Spleen (tissue), 11 donors: Measurements from ENCODE around the gene SYTL1. TPM values are rescaled to one million over a fixed set of nuclear protein-coding genes. Genes with fewer than 3 reads are reported as not detected.

ENCODE experiments used
- DNase-seq: peaks from one replicate; pipeline ENCODE4 v3.0.0-alpha.2; 2020
- H3K27ac ChIP-seq, 8 donors: fragments of 200-600 bp; sonication (generic) in 7 of 8; 1 replicate in 4 of 8; 2 replicates in 4 of 8; pipeline versions ENCODE4 v1.5.0 to v1.8.0; 2016 to 2021; ENCODE audit warnings: inconsistent platforms in 4 of 8, mild to moderate bottlenecking in 4 of 8, moderate library complexity in 1 of 8
- H3K27me3 ChIP-seq, 7 donors: fragments of 200-600 bp; sonication (generic) in 6 of 7; replicated peaks in 1 of 7; 1 replicate in 4 of 7; 2 replicates in 3 of 7; pipeline versions ENCODE4 v1.5.0 to v1.8.0; 2016 to 2021; ENCODE audit warnings: inconsistent platforms in 3 of 7, mild to moderate bottlenecking in 1 of 7
- H3K36me3 ChIP-seq, 6 donors: fragments of 200-600 bp; sonication (generic) in 5 of 6; 1 replicate in 4 of 6; 2 replicates in 2 of 6; pipeline versions ENCODE4 v1.5.0 to v1.8.0; 2016 to 2021; ENCODE audit warnings: inconsistent platforms in 2 of 6
- H3K4me1 ChIP-seq, 6 donors: fragments of 200-600 bp; sonication (generic) in 5 of 6; 1 replicate in 3 of 6; 2 replicates in 3 of 6; pipeline versions ENCODE4 v1.5.0 to v1.8.0; 2016 to 2021; ENCODE audit warnings: inconsistent platforms in 3 of 6
- H3K4me3 ChIP-seq, 8 donors: fragments of 200-600 bp; sonication (generic) in 7 of 8; 1 replicate in 4 of 8; 2 replicates in 4 of 8; pipeline versions ENCODE4 v1.5.0 to v1.8.0; 2016 to 2021; ENCODE audit warnings: inconsistent platforms in 4 of 8, mild to moderate bottlenecking in 4 of 8, moderate library complexity in 2 of 8
- H3K9me3 ChIP-seq, 8 donors: fragments of 200-600 bp; sonication (generic) in 7 of 8; 1 replicate in 4 of 8; 2 replicates in 4 of 8; pipeline versions ENCODE4 v1.5.0 to v1.8.0; 2016 to 2021; ENCODE audit warnings: inconsistent platforms in 4 of 8
- CTCF ChIP-seq, 11 experiments: fragments of 200-600 bp in 7 of 11; fragments of 450-650 bp in 4 of 11; sonication (generic) in 4 of 11; IDR thresholded peaks in 8 of 11; conservative IDR thresholded peaks in 3 of 11; 1 replicate in 7 of 11; 2 replicates in 4 of 11; pipeline versions ENCODE4 v1.4.0 to v1.8.0; 2016 to 2021; ENCODE audit warnings: antibody characterized with exemption in 11 of 11, inconsistent platforms in 4 of 11, mild to moderate bottlenecking in 1 of 11
- POLR2A ChIP-seq, 3 donors: fragments of 450-650 bp; IDR thresholded peaks; one replicate each; pipeline ENCODE4 v1.5.1; 2017; ENCODE audit warnings: antibody characterized with exemption in 3 of 3, mild to moderate bottlenecking in 1 of 3
- POLR2AphosphoS5 ChIP-seq, 3 donors: sonication (generic); formaldehyde crosslinking; IDR thresholded peaks; one replicate each; pipeline ENCODE4 v1.5.1; 2017; ENCODE audit warnings: antibody characterized with exemption in 3 of 3
- WGBS, 5 donors: extraction: QIAGEN DNeasy Blood & Tissue Kit in 3 of 5; methylation state at CpG; one replicate each; pipeline versions ENCODE4 v1.1.5 to v1.1.7; 2013 to 2018; 5-methylcytosine and 5-hydroxymethylcytosine counted together
- intact Hi-C: fragments of 100-400 bp; cut with DNase I; formaldehyde crosslinking; loops from one replicate; pipeline ENCODE4 v1.15.0; 2023; ENCODE audit warnings: low total_unique reads
- polyA plus RNA-seq, 3 donors: library from polyadenylated mRNA; stranded (reverse); fragments of 200-250 nt; gene quantifications; one replicate each; pipeline ENCODE4 v1.2.1, GENCODE V29; 2013
- total RNA-seq, 7 donors: library from RNA; depleted of rRNA in 3 of 7; stranded (reverse); fragments of >200 nt in 3 of 7; fragmentation: NEBNext Ultra II Directional in 4 of 7; extraction: Animal tissue kit (Norgen Biotek cat#: 25700) in 4 of 7; gene quantifications; one replicate each; pipeline versions ENCODE4 v1.1.0 to v1.2.1, GENCODE V29; 2016 to 2021
- donor health status: healthy with polysubstance abuse.
- donor health status: DM: no; HTN: no; CAD: no; lungs with moderate emphysema.
- donor health status: DM: no; HTN: no; CAD: no.
- donor health status: Bipolar disorder and iron deficiency.
- donor health status: healthy.
- donor health status: DM: no; HTN: no; CAD: no.
- donor health status: DM: yes; HTN: yes; CAD: no.

Gene SYTL1
- total and polyA plus RNA-seq, 10 donors = 54.9 to 208 (median 76.4) TPM

DNA sequence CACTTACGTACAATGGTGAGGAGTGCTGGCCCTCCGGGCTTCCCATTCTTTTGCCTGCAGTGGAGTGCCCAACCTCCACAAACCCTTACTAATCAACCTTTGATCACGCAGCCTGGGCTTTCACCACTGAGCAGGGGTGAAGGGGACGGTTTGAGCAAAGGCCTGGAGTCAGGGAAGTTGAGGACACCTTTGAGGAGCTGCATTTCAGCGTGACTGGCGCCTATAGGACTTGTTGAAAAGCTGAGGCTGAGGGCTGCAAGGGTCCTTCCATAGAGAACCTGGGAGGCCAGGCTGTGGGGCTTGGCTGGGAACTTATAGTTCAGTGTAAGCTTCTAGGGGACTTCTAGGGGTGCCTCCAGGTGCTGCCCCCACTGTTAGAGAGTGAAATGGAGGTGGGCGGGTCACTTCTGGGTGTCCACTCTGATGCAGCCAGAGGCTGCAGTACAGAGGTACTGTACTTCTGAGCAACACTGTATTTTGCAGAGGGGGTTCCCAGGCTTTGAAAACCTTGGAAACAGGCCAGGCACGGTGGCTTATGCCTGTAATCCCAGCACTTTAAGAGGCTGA, 9.8 kb downstream of the SYTL1 start:
- Histone ChIP-seq H3K27ac (no peak overlapping the region), H3K4me3 (peak overlapping the region in 1 of 8 donors; percentile 11), H3K4me1 (peaks cover 2 to 63% (median 35%) of the 10 kb centered on the region in 6 donors), H3K9me3 (no peaks in the 10 kb centered on the region), H3K27me3 (peaks cover 0 to 23% (median 0%) of the 10 kb centered on the region in 7 donors), H3K36me3 (peaks cover 0 to 96% (median 43%) of the 10 kb centered on the region in 6 donors)
- TF ChIP-seq CTCF (IDR thresholded peaks at IDR 0.05 in 8 of 11, conservative IDR thresholded peaks at IDR 0.05 in 3 of 11) = no peak
- TF ChIP-seq POLR2AphosphoS5 (IDR thresholded peaks at IDR 0.05) = no peak
- TF ChIP-seq POLR2A (IDR thresholded peaks at IDR 0.05) = no peak
- no peak for DNase-seq
- WGBS, 5 donors = 75 to 95% (median 81%) methylated on average over 8 of the region's 8 CpGs
- intact Hi-C loops = no loop called here

GRCh38 chr1:27353166-27353565, 11.3 kb downstream of the SYTL1 start:
- intact Hi-C loops = no loop called here
- Histone ChIP-seq H3K4me3 (no peak overlapping the region), H3K27me3 (peaks cover 0 to 23% (median 0%) of the 10 kb centered on the region in 7 donors), H3K9me3 (no peaks in the 10 kb centered on the region), H3K36me3 (peaks cover 0 to 97% (median 35%) of the 10 kb centered on the region in 6 donors), H3K4me1 (peaks cover 15 to 64% (median 44%) of the 10 kb centered on the region in 6 donors), H3K27ac (peak overlapping the region in 1 of 8 donors; percentile 30)
- TF ChIP-seq CTCF (IDR thresholded peaks at IDR 0.05 in 8 of 11, conservative IDR thresholded peaks at IDR 0.05 in 3 of 11) (no peak), POLR2AphosphoS5 (IDR thresholded peaks at IDR 0.05) (peak in 2 of 3 donors; percentile 42 to 68), POLR2A (IDR thresholded peaks at IDR 0.05) (no peak)
- 91 to 96% (median 96%) methylated on average over 8 to 13 of the region's 13 CpGs for WGBS, 5 donors
- DNase-seq = no peak

DNA sequence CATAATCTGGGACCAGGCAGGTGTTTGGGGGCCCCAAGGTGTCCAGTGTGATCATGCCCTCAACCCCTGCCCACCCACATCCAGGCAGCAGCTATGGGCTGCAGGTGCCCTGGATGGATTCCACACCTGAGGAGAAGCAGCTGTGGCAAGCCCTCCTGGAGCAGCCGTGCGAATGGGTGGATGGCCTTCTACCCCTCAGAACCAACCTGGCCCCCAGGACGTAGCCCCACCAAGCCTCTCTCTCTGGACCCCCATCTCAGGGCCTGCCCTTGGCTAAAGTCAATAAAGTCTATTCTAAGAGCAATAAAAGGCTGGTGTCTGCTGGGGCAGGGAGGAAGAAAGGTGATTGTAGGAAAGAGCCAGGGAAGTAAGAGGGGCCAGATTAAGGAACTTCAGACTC, 11.8 kb downstream of the SYTL1 start:
- H3K4me1 ChIP-seq = peaks cover 15 to 62% (median 43%) of the 10 kb centered on the region in 6 donors
- peaks cover 0 to 100% (median 35%) of the 10 kb centered on the region in 6 donors for H3K36me3 ChIP-seq
- TF ChIP-seq POLR2A (IDR thresholded peaks at IDR 0.05) (no peak), POLR2AphosphoS5 (IDR thresholded peaks at IDR 0.05) (no peak), CTCF (IDR thresholded peaks at IDR 0.05 in 8 of 11, conservative IDR thresholded peaks at IDR 0.05 in 3 of 11) (no peak)
- WGBS, 5 donors = 81 to 100% (median 95%) methylated on average over 3 of the region's 3 CpGs
- H3K27me3 ChIP-seq = peaks cover 0 to 23% (median 0%) of the 10 kb centered on the region in 7 donors
- no peaks in the 10 kb centered on the region for H3K9me3 ChIP-seq
- no peak for DNase-seq
- no peak overlapping the region for H3K4me3 ChIP-seq
- peak overlapping the region in 1 of 8 donors; percentile 30 for H3K27ac ChIP-seq
- intact Hi-C loops = no loop called here

- 70 to 84% (median 76%) methylated on average over 5 of the region's 5 CpGs for WGBS, 5 donors
- Histone ChIP-seq H3K9me3 (no peaks in the 10 kb centered on the region), H3K27me3 (peaks cover 0 to 5% (median 0%) of the 10 kb centered on the region in 7 donors), H3K4me3 (no peak overlapping the region), H3K36me3 (peaks cover 0 to 99% (median 34%) of the 10 kb centered on the region in 6 donors), H3K4me1 (peaks cover 21 to 61% (median 38%) of the 10 kb centered on the region in 6 donors), H3K27ac (peak overlapping the region in 1 of 8 donors; percentile 69)
- no peak for DNase-seq
- TF ChIP-seq CTCF (IDR thresholded peaks at IDR 0.05 in 8 of 11, conservative IDR thresholded peaks at IDR 0.05 in 3 of 11) (no peak), POLR2A (IDR thresholded peaks at IDR 0.05) (no peak), POLR2AphosphoS5 (IDR thresholded peaks at IDR 0.05) (no peak)
- intact Hi-C loops = loop anchor here (5.0 kb wide), 1 partner anchor 37 kb away; the partner anchor contains the start of gene GPR3
Measured at GRCh38 chr1:27355683-27356082, 13.9 kb downstream of the SYTL1 start.
